GM19328 (cell line): ENCODE measurements around the gene CH25H.

ENCODE experiments used
- ATAC-seq: cut with Tn5 transposase; IDR thresholded peaks from one replicate; pipeline ENCODE4 v1.9.1; 2021; ENCODE audit warnings: mild to moderate bottlenecking, moderate library complexity; ENCODE audit not compliant: unreplicated experiment

CH25H gene

GRCh38 chr10:89235073-89235798, 28.1 kb upstream of the CH25H start:
- ATAC-seq: no peak

- ATAC-seq: no peak
Observed at GRCh38 chr10:89233033-89233432, 25.9 kb upstream of the CH25H start.

GRCh38 chr10:89228962-89229361, 21.8 kb upstream of the CH25H start:
- ATAC-seq: no peak

GRCh38 chr10:89228146-89228545, 21.0 kb upstream of the CH25H start:
- ATAC-seq: no peak

GRCh38 chr10:89226891-89227290, 19.8 kb upstream of the CH25H start:
- ATAC-seq: no peak

GRCh38 chr10:89224739-89225443, 17.8 kb upstream of the CH25H start:
- ATAC-seq: no peak

- ATAC-seq: no peak
Observed at GRCh38 chr10:89221919-89222318, 14.8 kb upstream of the CH25H start.

- no peak for ATAC-seq
Observed at GRCh38 chr10:89219513-89220218, 12.5 kb upstream of the CH25H start.

GRCh38 chr10:89217057-89217990, 10.2 kb upstream of the CH25H start:
- ATAC-seq: no peak

GRCh38 chr10:89216056-89216455, 8.9 kb upstream of the CH25H start:
- ATAC-seq: no peak

GRCh38 chr10:89215511-89215910, 8.4 kb upstream of the CH25H start:
- no peak for ATAC-seq

- no peak for ATAC-seq
Observed at GRCh38 chr10:89214566-89215165, 7.5 kb upstream of the CH25H start.

GRCh38 chr10:89213191-89213808, 6.2 kb upstream of the CH25H start:
- ATAC-seq: no peak

GRCh38 chr10:89210794-89211425, 3.8 kb upstream of the CH25H start:
- ATAC-seq: no peak

- ATAC-seq: no peak
Observed at GRCh38 chr10:89209718-89210117, 2.6 kb upstream of the CH25H start.

GRCh38 chr10:89207801-89208551, 859 bp upstream of the CH25H start:
- no peak for ATAC-seq

- no peak for ATAC-seq
Observed at GRCh38 chr10:89206402-89207180, 526 bp downstream of the CH25H start.

- no peak for ATAC-seq
Observed at GRCh38 chr10:89204621-89205185, 2.4 kb downstream of the CH25H start.
